ENCODE data around the gene LRCH3.
"Not testable (repeated sequence)": the region's sequence is repeated elsewhere in the genome, so short reads cannot be mapped to it uniquely, and the experiment has no call there.

Gene LRCH3

GRCh38 chr3:197882586-197882985, 91.5 kb downstream of the LRCH3 start:
- in situ Hi-C loops (cut with MboI; ENCODE audit: low sequenced_read_pairs, unreplicated experiment): no loop called here
- no peak for DNase-seq (ENCODE audit: low spot score)
- no peak for TF ChIP-seq CTCF (IDR thresholded peaks at IDR 0.05; ENCODE audit: borderline replicate concordance, control extremely low read depth, extremely low read depth, insufficient read depth, missing control alignments)

GRCh38 chr3:197883541-197883940, 92.5 kb downstream of the LRCH3 start:
- in situ Hi-C loops (cut with MboI; ENCODE audit: low sequenced_read_pairs, unreplicated experiment): no loop called here
- no peak for TF ChIP-seq CTCF (IDR thresholded peaks at IDR 0.05; ENCODE audit: borderline replicate concordance, control extremely low read depth, extremely low read depth, insufficient read depth, missing control alignments)
- DNase-seq (ENCODE audit: low spot score): no peak

GRCh38 chr3:197884330-197884729, 93.3 kb downstream of the LRCH3 start:
- in situ Hi-C loops (cut with MboI; ENCODE audit: low sequenced_read_pairs, unreplicated experiment); DNase-seq (ENCODE audit: low spot score): not testable (repeated sequence)

- in situ Hi-C loops (cut with MboI; ENCODE audit: low sequenced_read_pairs, unreplicated experiment); DNase-seq (ENCODE audit: low spot score): not testable (repeated sequence)
Measured at GRCh38 chr3:197886052-197886451, 95.0 kb downstream of the LRCH3 start.

- in situ Hi-C loops (cut with MboI; ENCODE audit: low sequenced_read_pairs, unreplicated experiment); DNase-seq (ENCODE audit: low spot score): not testable (repeated sequence)
Measured at GRCh38 chr3:197887430-197888053, 96.5 kb downstream of the LRCH3 start.

- in situ Hi-C loops (cut with MboI; ENCODE audit: low sequenced_read_pairs, unreplicated experiment): no loop called here
- TF ChIP-seq CTCF (IDR thresholded peaks at IDR 0.05; ENCODE audit: borderline replicate concordance, control extremely low read depth, extremely low read depth, insufficient read depth, missing control alignments): no peak
- DNase-seq (ENCODE audit: low spot score): no peak
Measured at GRCh38 chr3:197888511-197888910, 97.5 kb downstream of the LRCH3 start.

GRCh38 chr3:197889204-197889930, 98.3 kb downstream of the LRCH3 start:
- TF ChIP-seq CTCF (IDR thresholded peaks at IDR 0.05; ENCODE audit: borderline replicate concordance, control extremely low read depth, extremely low read depth, insufficient read depth, missing control alignments): no peak
- in situ Hi-C loops (cut with MboI; ENCODE audit: low sequenced_read_pairs, unreplicated experiment): no loop called here
- no peak for DNase-seq (ENCODE audit: low spot score)

- in situ Hi-C loops (cut with MboI; ENCODE audit: low sequenced_read_pairs, unreplicated experiment): no loop called here
- TF ChIP-seq CTCF (IDR thresholded peaks at IDR 0.05; ENCODE audit: borderline replicate concordance, control extremely low read depth, extremely low read depth, insufficient read depth, missing control alignments): no peak
- no peak for DNase-seq (ENCODE audit: low spot score)
Measured at GRCh38 chr3:197890693-197891092, 99.6 kb downstream of the LRCH3 start.

Data from GM13976 (cell line).